NCI-H2029 (cell line): ENCODE measurements around the gene NINL.
"Not testable (repeated sequence)": the region's sequence is repeated elsewhere in the genome, so short reads cannot be mapped to it uniquely, and the experiment has no call there.

ENCODE experiments used
- DNase-seq: peaks from one replicate; lab custom pipeline; 2025; lab: John Stamatoyannopoulos, UW

The NINL gene

GRCh38 chr20:25532971-25533391, 52.4 kb downstream of the NINL start:
- no peak for DNase-seq

GRCh38 chr20:25532015-25532751, 53.1 kb downstream of the NINL start:
- no peak for DNase-seq

GRCh38 chr20:25529295-25529951, 55.9 kb downstream of the NINL start:
- DNase-seq, result no peak

- DNase-seq, result no peak
Measured at GRCh38 chr20:25527949-25528348, 57.4 kb downstream of the NINL start.

GRCh38 chr20:25526446-25526845, 58.9 kb downstream of the NINL start:
- no peak for DNase-seq

- no peak for DNase-seq
Measured at GRCh38 chr20:25525867-25526266, 59.5 kb downstream of the NINL start.

GRCh38 chr20:25525295-25525694, 60.0 kb downstream of the NINL start:
- no peak for DNase-seq

GRCh38 chr20:25521382-25521781, 63.9 kb downstream of the NINL start:
- DNase-seq, result no peak

- DNase-seq, result no peak
Measured at GRCh38 chr20:25517124-25517523, 68.2 kb downstream of the NINL start.

- no peak for DNase-seq
Measured at GRCh38 chr20:25514747-25515340, 70.5 kb downstream of the NINL start.

- no peak for DNase-seq
Measured at GRCh38 chr20:25514195-25514594, 71.1 kb downstream of the NINL start.

GRCh38 chr20:25512709-25513108, 72.6 kb downstream of the NINL start:
- DNase-seq, result no peak

GRCh38 chr20:25511183-25511582, 74.1 kb downstream of the NINL start:
- no peak for DNase-seq

- no peak for DNase-seq
Measured at GRCh38 chr20:25510721-25511120, 74.6 kb downstream of the NINL start.

GRCh38 chr20:25510202-25510601, 75.1 kb downstream of the NINL start:
- DNase-seq, result no peak

GRCh38 chr20:25509084-25509483, 76.2 kb downstream of the NINL start:
- no peak for DNase-seq

- no peak for DNase-seq
Measured at GRCh38 chr20:25508083-25508770, 77.1 kb downstream of the NINL start.

GRCh38 chr20:25507385-25508082, 77.8 kb downstream of the NINL start:
- no peak for DNase-seq

- DNase-seq, result no peak
Measured at GRCh38 chr20:25504366-25505135, 80.8 kb downstream of the NINL start.

GRCh38 chr20:25503936-25504335, 81.4 kb downstream of the NINL start:
- no peak for DNase-seq

- not testable (repeated sequence) for DNase-seq
Measured at GRCh38 chr20:25503051-25503639, 82.2 kb downstream of the NINL start.
